Measurements from ENCODE around the gene RPGR.

DNA sequence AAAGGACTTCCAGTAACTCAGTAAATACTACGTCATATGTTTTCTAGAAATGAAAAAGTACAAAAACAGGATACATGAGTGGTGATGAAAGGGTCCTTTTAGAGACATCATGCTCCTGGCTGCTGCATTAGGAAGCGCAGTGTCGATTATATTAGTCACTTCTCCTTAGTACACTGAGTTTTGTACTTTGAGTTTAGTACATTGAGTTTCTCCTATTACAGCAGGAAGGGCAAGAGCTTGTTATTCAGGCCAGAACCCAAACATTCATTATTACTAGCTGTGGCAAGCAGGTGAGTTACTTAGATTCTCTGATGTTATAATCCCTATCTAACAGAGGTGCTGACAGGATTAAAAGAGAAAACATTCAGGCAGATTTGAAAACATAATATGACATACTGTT, 21.3 kb downstream of the RPGR start:
- TF ChIP-seq POLR2AphosphoS5 (IDR thresholded peaks at IDR 0.05), result no peak
- TF ChIP-seq, protein P1, sequence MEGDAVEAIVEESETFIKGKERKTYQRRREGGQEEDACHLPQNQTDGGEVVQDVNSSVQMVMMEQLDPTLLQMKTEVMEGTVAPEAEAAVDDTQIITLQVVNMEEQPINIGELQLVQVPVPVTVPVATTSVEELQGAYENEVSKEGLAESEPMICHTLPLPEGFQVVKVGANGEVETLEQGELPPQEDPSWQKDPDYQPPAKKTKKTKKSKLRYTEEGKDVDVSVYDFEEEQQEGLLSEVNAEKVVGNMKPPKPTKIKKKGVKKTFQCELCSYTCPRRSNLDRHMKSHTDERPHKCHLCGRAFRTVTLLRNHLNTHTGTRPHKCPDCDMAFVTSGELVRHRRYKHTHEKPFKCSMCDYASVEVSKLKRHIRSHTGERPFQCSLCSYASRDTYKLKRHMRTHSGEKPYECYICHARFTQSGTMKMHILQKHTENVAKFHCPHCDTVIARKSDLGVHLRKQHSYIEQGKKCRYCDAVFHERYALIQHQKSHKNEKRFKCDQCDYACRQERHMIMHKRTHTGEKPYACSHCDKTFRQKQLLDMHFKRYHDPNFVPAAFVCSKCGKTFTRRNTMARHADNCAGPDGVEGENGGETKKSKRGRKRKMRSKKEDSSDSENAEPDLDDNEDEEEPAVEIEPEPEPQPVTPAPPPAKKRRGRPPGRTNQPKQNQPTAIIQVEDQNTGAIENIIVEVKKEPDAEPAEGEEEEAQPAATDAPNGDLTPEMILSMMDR (IDR thresholded peaks at IDR 0.05), result no peak
- TF ChIP-seq EP300 (IDR thresholded peaks at IDR 0.05), result no peak
- TF ChIP-seq POLR2A (IDR thresholded peaks at IDR 0.05), result no peak
